ENCODE measurements around the gene DIAPH3. TPM values are rescaled to one million over a fixed set of nuclear protein-coding genes. Genes with fewer than 3 reads are reported as not detected.

DIAPH3 gene
- polyA plus RNA-seq, 3 donors, result 0.04 to 0.09 TPM; not detected in 1

- Histone ChIP-seq H3K27ac (ENCODE audit: low read depth in 1 of 2, low read length in 2 of 2) (no peak overlapping the region), H2AFZ (ENCODE audit: insufficient read depth, low read depth, low read length, poor library complexity, severe bottlenecking) (no peak overlapping the region), H3K36me3 (replicated peaks in 1 of 2; ENCODE audit: control insufficient read depth in 1 of 2, insufficient read depth in 2 of 2, low read length in 2 of 2) (no peaks in the 10 kb centered on the region), H3K4me1 (ENCODE audit: control insufficient read depth in 1 of 2, insufficient read depth in 2 of 2, low read length in 2 of 2) (no peaks in the 10 kb centered on the region), H4K20me1 (ENCODE audit: insufficient read depth, low read length) (no peaks in the 10 kb centered on the region), H3K9ac (ENCODE audit: insufficient read depth, low read length, poor library complexity, severe bottlenecking) (no peak overlapping the region), H3K27me3 (ENCODE audit: control insufficient read depth in 2 of 2, insufficient read depth in 2 of 2, low read length in 2 of 2) (no peaks in the 10 kb centered on the region), H3K4me2 (replicated peaks; ENCODE audit: extremely low read depth, low read length, poor library complexity, severe bottlenecking) (no peak overlapping the region), H3K9me3 (replicated peaks in 1 of 2; ENCODE audit: control insufficient read depth in 1 of 2, insufficient read depth in 1 of 2, low read length in 2 of 2) (no peaks in the 10 kb centered on the region), H3K4me3 (replicated peaks in 1 of 3; ENCODE audit: low read depth in 2 of 3, low read length in 3 of 3) (no peak overlapping the region), H3K79me2 (ENCODE audit: insufficient read depth, low read length) (no peaks in the 10 kb centered on the region)
- H3K4me1 Mint-ChIP-seq, result no peaks in the 10 kb centered on the region
- H3K27me3 Mint-ChIP-seq (ENCODE audit: low read depth in 3 of 3), result no peaks in the 10 kb centered on the region
- intact Hi-C loops (cut with micrococcal nuclease), result no loop called here
- no peak for TF ChIP-seq CTCF (IDR thresholded peaks at IDR 0.05)
- no peak for DNase-seq
- H3K4me3 Mint-ChIP-seq, result no peak overlapping the region
- no peaks in the 10 kb centered on the region for H3K36me3 Mint-ChIP-seq
- H3K27ac Mint-ChIP-seq, result no peak overlapping the region
- peaks cover 0 to 2% (median 0%) of the 10 kb centered on the region in 7 donors for H3K9me3 Mint-ChIP-seq
- no CpG with 5 or more reads among the region's 2 CpGs for WGBS (ENCODE audit: insufficient coverage)
Observed at GRCh38 chr13:59835569-59835968, 328.2 kb downstream of the DIAPH3 start.

GRCh38 chr13:59834801-59835200, 328.9 kb downstream of the DIAPH3 start:
- Mint-ChIP-seq H3K27me3 (ENCODE audit: low read depth in 3 of 3) (no peaks in the 10 kb centered on the region), H3K9me3 (peaks cover 0 to 2% (median 0%) of the 10 kb centered on the region in 7 donors)
- no peaks in the 10 kb centered on the region for H3K36me3 ChIP-seq (replicated peaks in 1 of 2; ENCODE audit: control insufficient read depth in 1 of 2, insufficient read depth in 2 of 2, low read length in 2 of 2)

More at GRCh38 chr13:59834801-59835200, 328.9 kb downstream of the DIAPH3 start:
- Mint-ChIP-seq H3K27ac (no peak overlapping the region), H3K4me3 (no peak overlapping the region), H3K36me3 (no peaks in the 10 kb centered on the region), H3K4me1 (no peaks in the 10 kb centered on the region)
- Histone ChIP-seq H3K9me3 (replicated peaks in 1 of 2; ENCODE audit: control insufficient read depth in 1 of 2, insufficient read depth in 1 of 2, low read length in 2 of 2) (no peaks in the 10 kb centered on the region), H3K27me3 (ENCODE audit: control insufficient read depth in 2 of 2, insufficient read depth in 2 of 2, low read length in 2 of 2) (no peaks in the 10 kb centered on the region), H3K4me3 (replicated peaks in 1 of 3; ENCODE audit: low read depth in 2 of 3, low read length in 3 of 3) (no peak overlapping the region), H2AFZ (ENCODE audit: insufficient read depth, low read depth, low read length, poor library complexity, severe bottlenecking) (no peak overlapping the region), H3K9ac (ENCODE audit: insufficient read depth, low read length, poor library complexity, severe bottlenecking) (no peak overlapping the region), H3K79me2 (ENCODE audit: insufficient read depth, low read length) (no peaks in the 10 kb centered on the region), H3K4me2 (replicated peaks; ENCODE audit: extremely low read depth, low read length, poor library complexity, severe bottlenecking) (no peak overlapping the region), H3K27ac (ENCODE audit: low read depth in 1 of 2, low read length in 2 of 2) (no peak overlapping the region), H4K20me1 (ENCODE audit: insufficient read depth, low read length) (no peaks in the 10 kb centered on the region), H3K4me1 (ENCODE audit: control insufficient read depth in 1 of 2, insufficient read depth in 2 of 2, low read length in 2 of 2) (no peaks in the 10 kb centered on the region)
- no peak for DNase-seq
- intact Hi-C loops (cut with micrococcal nuclease), result no loop called here
- TF ChIP-seq CTCF (IDR thresholded peaks at IDR 0.05), result no peak

All from CD14-positive monocyte (primary cell).